HG03066 (cell line): ENCODE results near the gene RACGAP1.

Source experiments
- ATAC-seq: cut with Tn5 transposase; IDR thresholded peaks from one replicate; pipeline ENCODE4 v1.9.1; 2021; ENCODE audit warnings: low read depth; ENCODE audit not compliant: unreplicated experiment

RACGAP1 gene

DNA sequence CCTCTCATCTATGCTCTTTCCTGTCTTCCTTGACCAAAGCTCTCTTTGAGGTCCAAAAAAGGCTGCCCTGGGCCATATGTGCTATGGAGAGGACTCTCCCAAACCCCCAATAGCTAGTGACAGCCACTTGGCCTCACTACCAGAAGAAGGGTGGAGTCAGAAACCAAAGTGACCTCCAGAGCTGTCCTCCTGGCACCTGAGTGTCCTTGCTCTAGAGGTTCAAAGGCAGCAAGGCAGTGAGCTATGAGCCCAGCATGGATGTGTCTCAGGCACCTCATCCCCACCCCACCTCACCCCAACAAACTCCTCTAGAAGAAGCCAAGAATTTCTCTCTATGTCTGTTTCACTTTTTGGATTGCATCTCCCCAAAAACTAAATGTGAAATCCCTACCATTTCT, 67.7 kb downstream of the RACGAP1 start:
- ATAC-seq: no peak

DNA sequence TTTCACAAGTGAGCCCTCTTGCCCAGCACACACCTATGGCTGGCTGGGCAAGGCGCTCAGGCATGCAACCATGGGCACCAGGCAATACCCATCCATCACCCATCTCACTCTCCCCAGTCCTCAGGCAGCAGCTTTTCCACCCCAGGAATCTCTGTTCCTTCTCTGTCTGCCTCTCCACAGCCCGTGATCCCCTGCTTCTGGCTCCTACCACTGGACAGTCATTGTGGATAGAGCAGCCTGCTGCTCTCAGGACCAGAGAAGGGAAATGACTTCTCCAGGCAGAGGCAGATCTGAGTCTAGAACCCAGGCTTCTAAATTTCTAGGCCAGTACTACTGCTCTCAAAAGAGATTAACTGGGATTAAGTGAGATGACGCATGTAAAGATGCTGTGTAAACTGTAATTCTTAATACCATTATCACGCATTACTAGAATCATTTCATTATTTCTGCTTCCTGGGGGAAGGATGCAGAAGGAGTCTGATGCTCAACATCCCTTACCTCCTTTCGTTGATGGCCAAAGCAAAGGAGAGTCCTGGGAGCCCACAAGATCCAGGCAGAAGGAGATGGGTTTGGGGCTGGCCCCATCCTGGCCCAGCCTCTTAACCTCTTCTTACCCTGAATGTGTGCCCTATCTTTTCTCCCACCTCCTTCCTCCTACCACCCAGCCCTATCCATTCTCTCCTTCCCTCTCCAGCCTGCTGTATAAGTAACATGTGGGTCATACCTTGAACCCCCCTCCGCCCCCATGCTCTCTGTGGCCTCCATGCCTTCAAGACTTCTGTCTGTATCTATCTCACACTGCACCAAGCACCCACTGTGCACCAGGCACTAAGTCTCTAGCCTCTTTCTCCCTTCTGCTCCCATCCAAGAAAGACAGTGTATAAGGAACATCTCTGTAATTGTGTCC, 68.4 kb downstream of the RACGAP1 start:
- no peak for ATAC-seq

DNA sequence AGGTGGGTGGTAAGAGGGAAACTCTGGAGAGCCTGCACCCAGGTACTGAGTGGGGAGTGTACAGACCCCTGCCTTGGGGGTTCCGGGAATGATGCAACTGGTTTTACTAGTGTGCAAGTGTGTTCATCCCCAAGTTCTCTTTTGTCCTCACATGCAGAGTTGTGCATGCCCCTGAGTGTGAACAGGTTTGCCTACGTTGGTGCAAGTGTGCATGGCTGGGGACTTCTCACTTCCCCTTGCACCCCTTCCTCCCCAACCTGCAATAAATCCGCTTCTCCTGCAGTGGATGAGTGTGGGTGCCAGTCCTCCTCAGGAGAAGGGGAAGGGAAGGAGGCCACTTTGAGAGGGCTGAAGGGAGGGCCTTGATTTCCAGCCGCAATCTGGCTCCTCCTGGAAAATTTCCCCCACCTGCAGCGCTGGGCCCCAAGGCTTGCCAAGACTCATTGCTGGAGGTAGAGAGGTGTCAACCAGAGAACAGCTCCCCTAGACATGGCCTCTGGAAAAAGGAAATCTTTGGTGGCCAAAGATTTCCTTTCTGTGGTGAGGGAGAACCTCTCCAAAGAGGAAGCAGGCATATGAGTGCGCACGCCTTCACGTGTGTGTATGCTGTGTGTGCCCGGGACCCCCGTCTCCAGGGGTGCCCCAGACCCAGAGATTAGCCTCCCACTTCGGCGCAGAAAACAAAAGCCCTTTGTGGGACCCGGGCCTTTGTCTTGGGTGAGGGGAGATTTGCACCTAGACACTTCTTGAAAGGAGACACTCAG, 69.2 kb downstream of the RACGAP1 start:
- no peak for ATAC-seq

DNA sequence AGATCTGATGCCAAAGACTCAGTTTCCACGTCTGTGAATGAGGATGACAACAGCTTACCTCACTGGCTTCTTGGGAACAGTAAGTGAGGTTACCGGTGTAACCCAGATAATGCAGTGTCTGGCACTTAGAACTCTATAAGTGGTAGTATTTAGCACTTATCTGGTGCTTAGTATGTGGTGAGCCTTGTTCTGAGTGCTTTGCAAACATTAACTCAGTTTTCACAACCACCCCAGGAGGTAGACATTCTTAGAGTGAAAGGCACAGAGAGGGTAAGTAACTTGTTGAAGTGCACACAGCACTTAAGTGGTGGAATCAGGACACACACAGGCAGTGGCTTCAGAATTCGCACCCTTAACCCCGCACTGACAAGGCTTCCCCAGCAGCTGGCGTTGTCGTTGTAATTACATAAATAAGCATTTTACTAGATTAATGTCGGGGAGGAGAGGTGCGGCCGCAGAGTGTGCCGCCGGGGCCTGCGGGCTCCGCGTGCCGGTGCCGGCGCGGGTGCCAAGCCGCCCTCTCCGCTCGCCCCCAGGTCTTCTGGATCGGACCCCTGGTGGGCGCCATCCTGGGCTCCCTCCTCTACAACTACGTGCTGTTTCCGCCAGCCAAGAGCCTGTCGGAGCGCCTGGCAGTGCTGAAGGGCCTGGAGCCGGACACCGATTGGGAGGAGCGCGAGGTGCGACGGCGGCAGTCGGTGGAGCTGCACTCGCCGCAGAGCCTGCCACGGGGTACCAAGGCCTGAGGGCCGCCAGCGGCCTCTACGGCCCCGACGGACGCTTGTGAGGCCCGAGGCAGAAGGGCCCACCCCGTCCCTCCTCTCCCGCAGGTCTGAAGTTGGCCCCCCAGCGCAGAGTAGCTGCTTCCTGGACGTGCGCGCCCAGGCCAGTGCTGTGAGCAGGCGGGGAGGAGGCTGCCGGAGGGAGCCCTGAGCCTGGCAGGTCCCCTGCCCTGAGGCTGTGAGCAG, 70.1 kb downstream of the RACGAP1 start:
- no peak for ATAC-seq

DNA sequence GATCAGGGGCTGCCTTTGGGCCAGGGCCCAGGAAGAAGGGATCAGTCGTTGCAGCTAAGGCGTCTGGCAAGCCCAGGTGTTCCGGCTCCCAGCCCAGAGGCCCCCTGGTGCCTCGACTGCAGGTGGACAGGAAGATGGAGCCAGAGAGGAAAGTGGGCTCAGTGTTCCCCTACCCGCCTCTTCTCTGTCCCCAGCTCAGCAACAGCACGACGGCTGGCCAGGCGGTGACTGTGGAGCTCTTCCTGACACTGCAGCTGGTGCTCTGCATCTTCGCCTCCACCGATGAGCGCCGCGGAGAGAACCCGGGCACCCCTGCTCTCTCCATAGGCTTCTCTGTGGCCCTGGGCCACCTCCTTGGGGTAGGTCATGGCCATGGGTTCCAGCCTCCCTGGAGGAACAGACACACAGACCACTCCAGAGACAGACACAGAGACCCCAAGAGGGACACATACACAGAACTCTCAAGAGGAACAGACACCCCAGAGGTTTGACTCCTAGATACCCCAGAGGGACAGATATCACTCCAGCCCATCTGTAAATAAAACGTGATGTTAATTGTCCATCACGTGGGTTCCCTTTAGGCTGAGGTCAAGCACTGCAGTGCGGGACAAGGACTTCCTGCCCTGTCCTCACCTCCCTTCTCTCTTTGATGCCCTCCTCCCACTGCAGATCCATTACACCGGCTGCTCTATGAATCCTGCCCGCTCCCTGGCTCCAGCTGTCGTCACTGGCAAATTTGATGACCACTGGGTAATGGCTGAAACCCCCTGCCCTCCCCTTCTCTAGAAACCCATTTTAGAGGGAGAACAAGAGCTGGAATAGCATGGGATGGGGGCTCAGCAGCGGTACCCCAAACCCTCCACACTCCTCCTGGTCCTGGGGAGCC, 71.1 kb downstream of the RACGAP1 start:
- ATAC-seq: no peak

DNA sequence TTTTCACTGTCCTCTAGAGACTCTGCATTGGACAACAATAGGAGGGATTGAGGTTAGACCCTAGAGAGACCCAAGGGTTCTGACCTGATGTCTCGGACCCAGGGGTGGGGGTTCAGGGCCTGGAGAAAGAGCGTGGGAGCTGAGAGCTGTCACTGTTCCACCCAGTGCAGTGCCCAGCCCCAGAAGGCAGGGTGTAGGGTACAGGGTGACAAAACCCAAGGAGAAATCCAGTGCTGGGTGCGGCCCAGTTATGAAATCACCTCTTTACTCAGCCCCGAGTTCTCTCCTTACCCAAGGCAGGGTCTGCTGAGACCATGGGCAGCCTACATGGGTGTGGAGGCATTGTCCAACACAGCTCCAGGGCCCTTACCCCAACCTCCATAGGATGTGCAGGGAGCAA, 72.1 kb downstream of the RACGAP1 start:
- ATAC-seq: no peak

DNA sequence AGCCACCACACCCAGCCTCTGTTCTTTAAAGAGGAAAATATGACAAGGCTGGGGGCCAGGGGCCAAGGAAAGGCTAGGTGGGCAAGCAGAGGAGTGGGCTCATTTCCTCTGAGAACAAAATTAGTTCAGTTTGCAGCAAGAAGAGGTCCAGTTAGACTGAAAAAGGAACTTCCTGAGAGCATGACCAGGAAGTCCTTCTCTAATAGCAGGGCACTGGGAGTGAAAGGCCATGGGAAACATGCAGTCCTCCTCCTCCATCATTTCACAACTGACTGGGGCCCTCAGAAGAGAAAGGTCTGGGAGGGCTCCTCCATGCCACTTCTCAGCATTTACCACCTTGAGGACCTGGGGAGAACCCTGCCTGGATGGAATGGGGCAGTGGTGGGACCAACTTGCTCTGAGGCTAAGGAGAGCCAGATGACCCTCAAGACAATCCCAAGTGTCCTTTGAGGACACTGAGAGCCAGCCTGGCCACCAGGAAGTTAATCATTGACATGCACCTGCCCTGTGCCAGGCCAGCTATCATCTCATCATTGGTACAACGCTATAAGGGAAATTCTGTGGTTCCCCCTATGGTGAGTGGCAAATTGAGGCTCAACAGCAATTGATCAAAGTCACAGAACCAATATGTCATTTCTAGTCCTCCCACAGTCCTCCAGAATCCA, 72.8 kb downstream of the RACGAP1 start:
- ATAC-seq: no peak

DNA sequence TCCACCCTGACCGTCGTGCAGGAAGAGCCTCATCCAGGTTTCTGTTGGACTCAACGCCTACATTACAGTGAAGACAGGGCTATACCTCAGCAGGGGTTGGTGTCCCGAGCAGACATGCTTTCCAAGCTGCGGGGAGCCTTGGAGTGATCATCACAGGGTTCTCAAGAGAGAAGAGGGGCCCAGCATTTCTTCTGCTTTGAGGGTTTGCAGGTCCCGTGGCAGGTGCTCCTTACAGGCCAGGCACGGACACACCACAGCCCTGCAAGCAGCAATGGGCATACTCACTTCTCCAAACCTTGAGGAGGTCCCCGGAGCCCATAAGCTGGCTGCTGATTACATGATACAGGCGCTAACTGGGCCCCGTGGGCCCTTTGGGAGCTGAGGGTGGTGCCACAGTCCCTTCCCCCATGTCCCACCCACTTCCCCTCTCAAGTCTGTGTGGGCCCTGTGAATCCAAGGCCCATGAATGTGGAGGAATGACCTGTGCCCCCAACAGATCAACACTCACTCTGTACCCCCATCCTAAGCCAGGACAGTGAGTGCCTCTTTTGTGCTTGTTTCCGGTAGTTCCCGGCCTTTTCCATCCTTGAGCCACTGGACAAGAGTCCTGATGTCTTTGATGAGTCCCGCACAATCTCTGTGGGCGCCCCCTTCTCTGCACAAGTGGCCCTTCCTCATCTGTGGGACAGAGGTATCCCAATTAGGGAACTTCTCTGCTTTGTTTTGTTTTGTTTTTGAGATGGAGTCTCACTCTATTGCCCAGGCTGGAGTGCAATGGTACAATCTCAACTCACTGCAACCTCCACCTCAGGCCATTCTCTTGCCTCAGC, 73.7 kb downstream of the RACGAP1 start:
- no peak for ATAC-seq

DNA sequence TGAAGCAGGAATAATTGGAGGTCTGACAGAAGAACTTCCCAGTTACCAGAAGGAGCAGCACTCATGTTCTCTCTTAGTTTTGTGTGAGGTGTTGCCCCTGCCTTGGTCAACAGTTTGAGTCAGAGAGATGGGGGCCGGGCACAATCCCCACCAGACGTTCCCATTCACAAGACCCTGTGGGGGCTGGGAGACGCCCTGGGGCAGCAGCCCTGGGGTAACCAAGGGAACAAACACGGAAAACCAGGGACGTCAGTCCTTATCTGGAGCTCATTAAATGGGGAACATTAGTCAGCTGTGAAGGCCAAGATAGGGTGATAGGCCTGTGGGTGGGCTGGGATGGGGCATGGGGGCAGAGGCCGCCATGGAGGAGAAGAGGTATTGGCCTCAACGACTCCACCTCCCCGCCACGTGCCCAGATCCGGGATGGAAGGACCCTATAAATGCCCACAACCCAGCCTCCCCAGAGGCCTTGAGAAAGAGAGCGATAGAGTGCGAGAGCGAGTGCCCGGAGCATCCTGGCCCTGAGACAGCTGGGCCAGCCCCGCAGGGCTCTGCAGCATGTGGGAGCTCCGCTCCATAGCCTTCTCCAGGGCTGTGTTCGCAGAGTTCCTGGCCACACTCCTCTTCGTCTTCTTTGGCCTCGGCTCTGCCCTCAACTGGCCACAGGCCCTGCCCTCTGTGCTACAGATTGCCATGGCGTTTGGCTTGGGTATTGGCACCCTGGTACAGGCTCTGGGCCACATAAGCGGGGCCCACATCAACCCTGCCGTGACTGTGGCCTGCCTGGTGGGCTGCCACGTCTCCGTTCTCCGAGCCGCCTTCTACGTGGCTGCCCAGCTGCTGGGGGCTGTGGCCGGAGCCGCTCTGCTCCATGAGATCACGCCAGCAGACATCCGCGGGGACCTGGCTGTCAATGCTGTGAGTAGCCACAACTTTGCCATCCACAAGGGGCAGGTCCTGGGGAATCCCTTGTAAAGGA, 74.7 kb downstream of the RACGAP1 start, which contains the start of gene AQP2:
AQP2 (plus strand) TSS at position 465 of the 979 bp plus-strand sequence; CDS start at position 559, 94 bp downstream.
- ATAC-seq: no peak

DNA sequence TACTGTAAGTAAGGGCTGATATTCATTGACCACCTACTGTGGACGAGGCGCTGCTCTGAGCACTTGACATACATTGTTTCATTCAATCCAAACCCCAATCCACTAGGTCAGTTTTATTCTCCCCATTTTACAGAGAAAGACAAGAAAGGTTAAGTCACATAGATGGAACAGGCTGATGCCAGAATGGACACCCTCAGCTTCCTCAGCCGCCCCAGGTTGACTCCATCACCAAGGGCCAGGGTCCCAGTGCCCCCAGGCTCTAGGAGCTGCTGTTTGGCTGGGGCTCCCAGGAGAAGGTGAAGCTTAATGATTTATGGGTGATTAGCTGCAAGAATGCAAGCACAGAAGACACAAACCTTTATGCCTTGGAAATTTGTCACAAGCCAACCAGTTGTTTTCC, 75.4 kb downstream of the RACGAP1 start:
- ATAC-seq: no peak

DNA sequence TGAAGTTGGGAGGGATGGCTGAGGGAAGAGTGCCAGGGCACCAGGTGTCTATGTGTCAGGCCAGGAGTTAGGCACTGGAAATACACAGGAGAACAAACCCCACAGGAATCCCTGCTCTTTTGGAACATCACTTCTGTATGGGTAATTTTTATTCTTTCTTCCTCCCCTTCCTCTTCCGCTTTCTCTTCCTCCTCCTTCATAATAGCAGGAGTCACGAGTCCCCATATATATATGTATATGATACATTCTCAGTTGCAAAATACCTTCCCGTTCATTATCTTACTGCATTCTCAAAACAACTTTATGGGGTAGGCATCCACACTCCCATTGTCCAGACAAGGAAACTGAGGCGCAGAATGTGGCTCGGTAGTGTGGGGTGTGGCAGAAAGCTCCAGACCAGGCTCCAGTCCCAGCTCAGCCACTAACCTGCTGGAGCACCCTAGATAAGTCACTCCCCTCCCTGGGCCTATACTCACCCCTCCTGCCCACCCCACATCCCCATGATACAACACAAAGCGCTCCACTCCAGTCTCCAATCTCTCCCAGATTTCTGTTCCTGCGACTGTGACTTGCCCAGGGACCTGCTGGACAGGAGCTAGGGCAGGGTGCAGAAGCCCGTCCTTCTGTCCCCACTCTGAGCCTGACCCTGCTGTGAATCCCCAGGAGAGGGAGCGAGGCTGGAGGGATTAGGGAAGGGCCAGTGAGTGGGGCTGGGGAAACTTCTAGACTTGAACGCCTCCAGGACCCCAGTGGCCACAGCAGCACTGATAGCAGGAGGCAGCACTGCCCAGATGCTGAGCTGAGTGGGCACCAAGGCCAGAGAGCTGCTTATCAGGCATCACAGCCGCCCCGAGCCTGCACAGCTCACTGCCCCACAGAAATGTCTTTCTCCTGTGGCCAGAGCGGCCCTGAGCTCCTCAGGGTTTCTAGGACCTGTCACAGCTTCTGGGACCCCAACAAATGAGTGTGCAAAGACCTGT, 76.1 kb downstream of the RACGAP1 start:
- no peak for ATAC-seq

DNA sequence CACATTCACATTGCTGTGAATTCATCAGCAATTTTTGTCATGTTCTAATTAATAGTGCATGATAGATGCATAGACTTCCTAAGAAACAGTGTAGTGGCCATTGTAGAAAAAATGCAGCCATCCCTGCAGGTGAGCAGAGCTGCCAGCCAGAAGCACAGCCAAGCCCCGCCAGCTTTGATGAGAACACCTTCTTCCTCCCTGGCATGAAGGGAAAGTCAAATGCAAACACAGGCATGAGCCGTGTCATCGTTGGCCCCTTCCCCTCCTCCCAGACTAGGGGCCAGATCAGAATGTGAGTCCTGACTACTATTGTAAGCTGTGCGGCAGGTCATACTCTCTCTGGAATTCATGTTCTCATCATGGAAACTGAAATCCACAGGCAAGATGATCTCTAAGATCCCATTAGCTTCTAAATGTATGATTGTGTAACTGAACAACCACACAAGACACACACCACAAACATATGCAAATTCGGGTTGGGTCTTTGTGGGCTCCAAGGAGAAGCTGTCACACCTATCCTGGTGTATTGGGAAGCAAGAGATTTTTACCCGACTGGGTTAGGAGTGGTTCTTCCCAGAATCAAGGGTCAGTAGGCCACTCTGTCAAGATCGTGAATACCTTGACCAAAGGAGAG, 77.6 kb downstream of the RACGAP1 start:
- ATAC-seq: no peak

DNA sequence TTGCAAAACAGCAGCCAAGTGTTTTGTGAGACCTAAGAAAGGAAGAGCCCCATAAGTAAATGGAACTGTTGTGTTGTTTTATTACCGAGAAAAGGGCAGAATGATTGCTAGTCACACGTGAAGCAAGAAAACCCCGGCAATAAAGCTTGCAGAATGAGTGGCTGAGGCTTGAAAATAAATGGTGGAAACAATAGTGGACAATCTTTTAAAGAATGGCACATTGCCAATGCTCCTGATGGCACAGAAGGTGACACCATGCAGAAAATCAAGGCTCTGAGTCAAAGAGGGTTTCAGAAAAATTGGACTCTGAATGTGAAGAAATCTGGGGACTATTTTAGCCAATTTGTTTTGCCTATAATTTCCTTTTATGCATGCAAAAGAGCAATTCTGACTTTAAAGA, 78.8 kb downstream of the RACGAP1 start:
- no peak for ATAC-seq

DNA sequence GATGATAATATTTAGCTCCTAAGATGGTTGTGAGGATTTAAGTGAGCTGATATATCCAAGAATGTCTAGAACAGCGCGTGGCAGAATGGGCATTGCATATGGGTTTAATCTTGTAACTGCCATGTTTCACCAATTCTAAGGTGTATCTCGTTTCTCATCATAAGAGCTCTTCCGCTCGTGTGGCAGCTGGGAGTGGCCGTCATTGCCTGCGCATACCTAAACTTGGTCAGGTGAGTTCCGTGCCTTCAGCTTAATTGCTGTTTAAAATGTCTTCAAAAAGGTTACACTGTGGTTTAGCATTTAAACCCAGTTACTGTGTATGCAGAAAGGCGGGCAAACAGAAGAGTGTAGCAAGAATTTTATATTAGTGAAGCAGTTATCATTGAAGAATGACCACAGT, 79.2 kb downstream of the RACGAP1 start:
- no peak for ATAC-seq

DNA sequence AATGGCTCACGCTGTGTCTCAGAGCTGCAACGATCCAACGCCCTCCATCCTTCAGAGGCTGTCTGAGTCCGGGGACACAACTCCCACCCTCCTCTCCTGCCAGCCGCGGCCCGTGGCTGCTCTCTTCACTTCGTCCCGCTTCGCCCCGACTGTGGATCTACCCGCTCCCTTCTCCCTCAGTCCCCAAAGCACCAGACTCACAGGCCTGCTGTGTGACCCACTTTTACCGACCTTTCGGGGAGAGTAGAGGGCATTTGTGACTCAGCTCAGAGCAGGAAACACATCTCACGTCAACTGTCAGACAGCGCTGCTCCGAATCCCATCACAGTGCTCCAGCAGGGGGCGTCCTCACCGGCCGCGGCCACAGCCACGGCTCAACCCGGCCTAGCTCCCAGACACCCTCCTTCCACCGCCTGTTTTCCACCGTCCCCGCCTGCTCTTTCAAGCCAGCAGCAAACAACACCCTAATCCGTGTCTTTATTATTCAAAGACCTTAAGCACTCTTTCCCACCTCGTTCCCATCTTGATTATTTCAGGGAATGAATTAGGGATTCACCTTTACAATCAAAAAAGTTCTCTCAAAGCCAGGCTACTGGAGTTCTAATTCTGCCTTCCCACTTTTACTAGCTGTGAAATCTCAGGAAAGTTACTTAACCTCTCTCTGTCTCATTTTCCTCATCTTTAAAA, 79.8 kb downstream of the RACGAP1 start:
- ATAC-seq: no peak
